Stimulated activated CD8-positive, alpha-beta memory T cell treated with anti-CD3 and anti-CD28 coated beads, Interleukin-7, amount 100 ng/mL, for 1 hour (primary cell): ENCODE results near the gene SYNGR1.

ENCODE experiments used
- DNase-seq, 2 donors: peaks; one replicate each; pipeline ENCODE4 v3.0.0-alpha.2; 2020; ENCODE audit warnings: low read depth in 2 of 2

Gene SYNGR1

DNA sequence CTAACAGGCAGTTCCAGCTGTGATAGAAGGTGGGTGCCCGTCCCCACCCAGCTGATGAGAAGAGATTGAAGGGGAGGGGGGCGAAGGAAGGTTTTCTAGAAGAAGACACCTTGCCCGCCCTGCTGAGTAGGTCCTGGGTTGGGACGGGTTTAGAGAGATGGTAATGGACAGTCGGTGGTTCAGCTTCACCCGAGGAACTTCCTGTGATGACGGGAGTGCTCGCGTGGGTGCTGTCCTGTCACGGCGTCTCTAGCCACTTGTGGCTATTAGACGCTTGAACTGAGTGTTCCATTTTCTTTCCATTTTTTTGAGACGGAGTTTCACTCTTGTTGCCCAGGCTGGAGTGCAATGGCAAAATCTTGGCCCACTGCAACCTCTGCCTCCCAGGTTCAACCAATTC lies 79.4 kb downstream of the SYNGR1 start:
- DNase-seq, result no peak

DNA sequence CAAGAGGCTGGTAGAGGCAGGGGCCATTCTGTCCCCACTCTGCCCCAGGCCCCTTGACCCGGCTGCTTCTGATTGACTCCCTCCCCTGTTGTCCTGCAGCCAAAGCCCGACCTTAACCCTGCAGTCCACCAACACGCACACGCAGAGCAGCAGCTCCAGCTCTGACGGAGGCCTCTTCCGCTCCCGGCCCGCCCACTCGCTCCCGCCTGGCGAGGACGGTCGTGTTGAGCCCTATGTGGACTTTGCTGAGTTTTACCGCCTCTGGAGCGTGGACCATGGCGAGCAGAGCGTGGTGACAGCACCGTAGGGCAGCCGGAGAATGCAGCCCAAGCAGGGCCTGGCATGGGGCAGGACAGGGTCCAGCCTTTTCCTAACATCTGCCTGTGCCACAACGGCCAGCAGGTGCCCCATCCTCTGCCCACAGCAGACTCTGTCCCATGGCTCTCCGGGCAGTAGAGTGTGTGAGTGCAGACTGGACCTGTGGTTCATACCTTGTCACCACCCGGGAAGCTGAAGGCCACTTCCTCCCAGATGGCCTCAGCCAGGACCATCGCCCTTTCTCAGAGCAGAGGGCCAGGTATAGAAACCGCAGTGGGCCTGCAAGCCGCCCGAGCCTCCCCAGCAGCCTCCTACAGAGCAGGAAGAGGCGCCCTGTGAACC lies 80.3 kb downstream of the SYNGR1 start:
- no peak for DNase-seq

DNA sequence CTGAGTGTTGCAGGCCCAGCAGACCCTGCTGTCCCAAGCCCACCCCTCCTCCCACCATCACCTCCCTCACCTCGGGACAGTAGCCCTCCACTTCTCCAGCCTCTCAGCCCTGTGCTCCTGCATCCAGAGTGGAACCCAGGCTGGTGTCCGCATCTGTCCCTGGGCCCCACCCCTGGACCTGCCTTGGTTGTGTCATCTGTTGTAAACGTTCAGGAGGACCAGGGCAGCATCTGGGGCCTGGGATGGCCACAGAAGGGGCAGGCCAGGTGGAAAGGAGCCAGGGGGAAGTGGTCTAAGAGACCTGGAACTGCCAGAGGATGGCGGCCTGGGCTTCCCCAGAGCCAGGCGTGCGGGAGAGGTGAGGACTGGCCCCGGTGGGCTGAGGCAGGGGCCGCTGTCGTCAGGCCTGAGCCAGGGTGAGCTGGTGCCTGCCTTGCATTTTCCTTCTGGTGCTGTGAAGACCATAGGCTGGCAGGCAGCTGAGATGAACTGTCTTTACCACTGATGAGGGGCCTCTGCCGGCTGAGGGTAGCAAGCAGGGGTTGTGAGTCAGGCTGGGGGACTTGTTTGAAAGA lies 80.9 kb downstream of the SYNGR1 start:
- no peak for DNase-seq

DNA sequence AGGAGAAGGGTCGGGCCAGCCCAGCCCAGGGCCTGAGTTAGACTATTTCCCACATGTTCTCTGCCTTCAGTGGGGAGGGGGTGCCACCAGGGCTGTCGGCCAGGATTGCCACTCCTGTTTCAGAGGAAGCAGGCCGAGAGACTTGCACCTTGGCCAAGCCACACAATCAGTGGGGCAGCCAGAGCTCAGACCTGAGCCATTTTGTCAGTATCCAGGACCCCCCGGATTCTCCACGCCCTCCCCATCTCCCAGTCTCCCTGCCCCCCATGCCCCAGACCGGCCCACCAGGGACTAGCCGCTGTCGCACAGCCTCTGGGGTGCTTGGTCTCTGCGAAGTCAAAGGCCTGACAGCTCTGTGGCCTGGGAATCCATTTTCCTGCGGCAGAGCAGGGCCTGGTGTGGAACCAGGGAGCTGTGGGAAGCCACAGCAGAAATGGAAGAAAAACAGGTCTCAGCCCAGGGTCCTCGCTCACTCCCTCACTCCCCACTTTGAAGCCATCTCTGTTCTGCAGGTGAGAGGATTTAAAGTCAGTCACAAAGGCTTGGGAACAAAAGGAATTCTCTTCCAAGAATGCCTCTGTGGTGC lies 81.5 kb downstream of the SYNGR1 start:
- no peak for DNase-seq

DNA sequence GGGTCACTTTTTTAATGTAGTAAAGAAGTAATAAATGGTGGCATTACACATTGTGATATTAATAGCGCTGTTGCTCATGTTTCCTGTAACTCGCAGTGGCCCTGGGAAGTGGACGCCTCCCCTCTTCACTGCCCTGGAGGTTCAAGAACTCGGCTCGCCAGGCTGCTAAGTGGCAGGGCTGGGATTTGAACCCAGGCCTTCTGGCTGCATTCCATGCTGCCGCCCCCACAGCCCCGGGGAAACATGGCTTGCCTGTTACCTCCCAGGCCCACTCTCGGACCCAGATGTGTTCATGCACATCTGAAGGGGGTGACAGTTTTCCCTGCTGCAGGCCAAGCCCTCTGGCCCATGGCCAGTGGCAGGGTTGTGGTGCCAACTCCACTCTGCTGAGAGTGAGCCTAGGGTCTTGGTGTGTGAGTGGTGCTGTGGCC lies 82.0 kb downstream of the SYNGR1 start:
- no peak for DNase-seq

DNA sequence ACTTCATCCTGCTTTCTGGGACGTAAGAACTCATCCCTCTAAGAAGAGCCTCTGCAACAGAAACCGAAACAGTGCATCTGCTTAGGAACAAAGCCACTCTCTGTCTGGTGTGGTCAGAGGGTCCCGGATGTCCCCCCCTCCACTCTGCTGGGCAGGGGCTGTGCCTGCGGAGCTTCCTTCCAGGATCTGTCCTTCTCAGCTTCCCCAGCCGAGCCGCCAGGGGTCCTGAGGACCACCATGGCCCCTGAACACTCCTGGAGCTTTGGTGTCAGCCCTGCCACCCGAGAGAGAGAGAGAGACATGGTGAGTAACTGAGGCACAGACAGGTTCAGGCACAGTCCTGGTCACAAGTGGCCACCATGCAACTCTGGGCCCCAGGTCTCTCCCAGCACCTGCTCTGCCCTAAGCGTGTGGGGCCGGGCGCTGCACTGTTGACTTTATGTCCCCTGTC lies 82.6 kb downstream of the SYNGR1 start:
- DNase-seq, result no peak

DNA sequence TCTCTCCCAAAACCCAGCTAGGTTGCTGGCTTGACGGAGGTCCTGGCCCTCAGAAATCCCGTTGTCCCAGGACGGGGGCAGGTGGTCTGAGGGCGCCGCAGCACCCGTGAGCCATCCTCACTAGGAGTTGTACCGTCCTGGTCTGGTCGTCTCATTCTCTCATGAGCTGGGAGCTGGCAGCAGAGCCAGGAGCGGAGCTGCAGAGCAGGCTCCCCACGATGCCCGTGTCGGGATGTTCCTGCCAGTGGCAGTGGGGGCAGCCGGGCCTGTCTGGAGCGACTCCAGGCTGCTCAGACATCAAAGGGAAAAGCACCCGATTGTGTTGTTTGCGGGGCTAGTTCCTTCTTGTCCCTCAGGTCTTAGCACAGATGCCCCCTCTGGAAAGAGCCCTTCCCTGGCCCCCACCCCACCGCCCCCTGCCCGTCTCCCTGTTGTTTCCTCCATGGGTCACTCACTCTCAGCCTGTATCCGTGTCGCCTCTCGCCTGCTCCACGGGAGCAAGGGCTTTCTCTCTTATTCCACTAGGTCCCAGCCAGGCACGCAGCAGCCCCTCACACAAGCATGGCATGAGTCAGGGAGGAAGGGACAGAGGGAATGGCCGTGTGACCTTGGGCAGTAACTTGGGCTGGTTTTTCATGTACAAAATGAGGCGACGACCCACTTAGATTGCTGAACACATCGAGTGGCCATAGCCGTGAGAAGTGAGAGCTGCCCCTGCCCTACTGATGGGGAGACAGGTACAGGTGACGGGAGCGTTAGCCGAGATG lies 83.9 kb downstream of the SYNGR1 start:
- no peak for DNase-seq

GRCh38 chr22:39434243-39434653 lies 84.5 kb downstream of the SYNGR1 start:
- no peak for DNase-seq

- DNase-seq, result no peak
Measured at GRCh38 chr22:39434721-39435120, 84.9 kb downstream of the SYNGR1 start.
